Breast epithelium (tissue), 4 donors: Measurements from ENCODE around the gene STAM. TPM values are rescaled to one million over a fixed set of nuclear protein-coding genes. Genes with fewer than 3 reads are reported as not detected.
A peak's percentile ranks its signal among the peaks of the same experiment; 100 is the strongest.

ENCODE experiments used
- DNase-seq, 2 donors: peaks; one replicate each; pipeline ENCODE4 v3.0.0-alpha.2; 2019; ENCODE audit warnings: low spot score in 2 of 2
- H3K27ac ChIP-seq, 2 donors: fragments of 200-600 bp; sonication (generic) in 1 of 2; one replicate each; pipeline ENCODE4 v1.5.1; 2016 to 2019; ENCODE audit warnings: mild to moderate bottlenecking in 1 of 2
- H3K27me3 ChIP-seq, 2 donors: fragments of 200-600 bp; sonication (generic) in 1 of 2; one replicate each; pipeline versions ENCODE4 v1.5.1 to v1.6.0; 2017 to 2019; ENCODE audit warnings: control low read depth in 1 of 2, mild to moderate bottlenecking in 1 of 2
- H3K36me3 ChIP-seq: fragments of 200-600 bp; one replicate; pipeline ENCODE4 v1.5.1; 2019
- H3K4me1 ChIP-seq, 2 donors: fragments of 200-600 bp; sonication (generic); one replicate each; pipeline ENCODE4 v1.5.1; 2016 to 2019; ENCODE audit warnings: control low read depth in 1 of 2
- H3K4me3 ChIP-seq, 3 donors: fragments of 200-600 bp; sonication (generic); 1 replicate in 2 of 3; 2 replicates in 1 of 3; pipeline ENCODE4 v1.5.1; 2016 to 2019; ENCODE audit warnings: mild to moderate bottlenecking in 3 of 3, moderate library complexity in 2 of 3
- H3K9me3 ChIP-seq, 2 donors: fragments of 200-600 bp; sonication (generic) in 1 of 2; one replicate each; pipeline ENCODE4 v1.5.1; 2016 to 2019; ENCODE audit warnings: control low read depth in 1 of 2
- CTCF ChIP-seq, 3 donors: fragments of 450-650 bp; IDR thresholded peaks; one replicate each; pipeline ENCODE4 v1.5.1; 2016 to 2017; ENCODE audit warnings: antibody characterized with exemption in 3 of 3, mild to moderate bottlenecking in 3 of 3, moderate library complexity in 3 of 3
- POLR2A ChIP-seq: fragments of 450-650 bp; IDR thresholded peaks from one replicate; pipeline ENCODE4 v1.6.1; 2016; ENCODE audit warnings: antibody characterized with exemption, mild to moderate bottlenecking, moderate library complexity
- POLR2AphosphoS5 ChIP-seq, 3 donors: sonication (generic); formaldehyde crosslinking; IDR thresholded peaks; one replicate each; pipeline ENCODE4 v1.6.1; 2017; ENCODE audit warnings: antibody characterized with exemption in 3 of 3
- intact Hi-C: fragments of 100-400 bp; cut with DNase I; formaldehyde crosslinking; loops from one replicate; pipeline ENCODE4 v1.15.1; 2023; ENCODE audit warnings: low total_unique reads
- total RNA-seq, 3 donors: library from RNA; depleted of rRNA; stranded (reverse); fragments of >200 nt; gene quantifications; one replicate each; pipeline ENCODE4 v1.1.0, GENCODE V29; 2016

The STAM gene
- total RNA-seq: 10 to 100 TPM; 19.0 to 25.2 (median 22.7) TPM

- intact Hi-C loops: loop anchor here (5.0 kb wide), 1 partner anchor 642 kb away; no protein-coding TSS in a partner anchor
- peak; percentile 81 for DNase-seq
- H3K4me1 ChIP-seq: peaks cover 0 to 12% of the 10 kb centered on the region in 2 donors
Observed at GRCh38 chr10:17643755-17644484, at the start of gene STAM. STAM (plus strand) TSS chr10:17644151; CDS start chr10:17644340, 189 bp downstream.

GRCh38 chr10:17597386-17597785 is 46.6 kb upstream of the STAM start:
- no peak for DNase-seq
- H3K27ac ChIP-seq: no peak overlapping the region
- H3K4me3 ChIP-seq: no peak overlapping the region
- H3K4me1 ChIP-seq: no peaks in the 10 kb centered on the region
- no peaks in the 10 kb centered on the region for H3K36me3 ChIP-seq
- intact Hi-C loops: no loop called here
- H3K9me3 ChIP-seq: no peaks in the 10 kb centered on the region
- TF ChIP-seq CTCF (IDR thresholded peaks at IDR 0.05): no peak
- no peak for TF ChIP-seq POLR2A
- no peak for TF ChIP-seq POLR2AphosphoS5 (IDR thresholded peaks at IDR 0.05)
- H3K27me3 ChIP-seq: no peaks in the 10 kb centered on the region

More at GRCh38 chr10:17643755-17644484, at the start of gene STAM:
- Histone ChIP-seq H3K27ac (peak within 1 kb of the TSS; percentile 98), H3K36me3 (no peaks in the 10 kb centered on the region), H3K4me3 (peak within 1 kb of the TSS; percentile 72 to 82 (median 73)), H3K9me3 (no peaks in the 10 kb centered on the region), H3K27me3 (no peaks in the 10 kb centered on the region)
- TF ChIP-seq POLR2A: no peak
- TF ChIP-seq CTCF (IDR thresholded peaks at IDR 0.05): no peak
- TF ChIP-seq POLR2AphosphoS5 (IDR thresholded peaks at IDR 0.05): peak in 2 of 3 donors; percentile 81 to 92

GRCh38 chr10:17599089-17599488 is 44.9 kb upstream of the STAM start:
- H3K27me3 ChIP-seq: no peaks in the 10 kb centered on the region
- H3K4me3 ChIP-seq: no peak overlapping the region
- no peaks in the 10 kb centered on the region for H3K36me3 ChIP-seq
- no peaks in the 10 kb centered on the region for H3K4me1 ChIP-seq
- intact Hi-C loops: no loop called here
- TF ChIP-seq POLR2AphosphoS5 (IDR thresholded peaks at IDR 0.05) (no peak), CTCF (IDR thresholded peaks at IDR 0.05) (peak in 1 of 3 donors; percentile 22)
- H3K27ac ChIP-seq: no peak overlapping the region
- H3K9me3 ChIP-seq: no peaks in the 10 kb centered on the region
- no peak for DNase-seq

GRCh38 chr10:17605936-17606335 is 38.0 kb upstream of the STAM start:
- Histone ChIP-seq H3K27me3 (no peaks in the 10 kb centered on the region), H3K4me3 (no peak overlapping the region), H3K36me3 (no peaks in the 10 kb centered on the region), H3K4me1 (no peaks in the 10 kb centered on the region), H3K27ac (no peak overlapping the region), H3K9me3 (no peaks in the 10 kb centered on the region)
- intact Hi-C loops: no loop called here
- DNase-seq: no peak
- no peak for TF ChIP-seq POLR2A
- TF ChIP-seq CTCF (IDR thresholded peaks at IDR 0.05): no peak

- intact Hi-C loops: no loop called here
- Histone ChIP-seq H3K9me3 (no peaks in the 10 kb centered on the region), H3K4me1 (no peaks in the 10 kb centered on the region), H3K36me3 (no peaks in the 10 kb centered on the region), H3K27ac (no peak overlapping the region), H3K4me3 (no peak overlapping the region), H3K27me3 (no peaks in the 10 kb centered on the region)
- TF ChIP-seq POLR2AphosphoS5 (IDR thresholded peaks at IDR 0.05): no peak
- no peak for TF ChIP-seq CTCF (IDR thresholded peaks at IDR 0.05)
- no peak for TF ChIP-seq POLR2A
- DNase-seq: no peak
Observed at GRCh38 chr10:17606547-17607040, 37.4 kb upstream of the STAM start.
